Sigmoid colon (tissue), 7 donors: ENCODE data around the gene FANK1. TPM values are rescaled to one million over a fixed set of nuclear protein-coding genes. Genes with fewer than 3 reads are reported as not detected.

Experiments used
- DNase-seq: peaks from one replicate; pipeline ENCODE4 v3.0.0-alpha.2; 2019
- H3K27ac ChIP-seq, 4 donors: fragments of 200-600 bp; sonication (generic); one replicate each; pipeline ENCODE4 v1.5.1; 2016 to 2019; ENCODE audit warnings: mild to moderate bottlenecking in 1 of 4
- H3K27me3 ChIP-seq, 3 donors: fragments of 200-600 bp; sonication (generic); one replicate each; pipeline ENCODE4 v1.5.1; 2019; ENCODE audit warnings: mild to moderate bottlenecking in 1 of 3
- H3K36me3 ChIP-seq, 4 donors: fragments of 200-600 bp; sonication (generic); one replicate each; pipeline ENCODE4 v1.5.1; 2016 to 2019
- H3K4me1 ChIP-seq, 4 donors: fragments of 200-600 bp; sonication (generic); one replicate each; pipeline ENCODE4 v1.5.1; 2017 to 2019
- H3K4me3 ChIP-seq, 4 donors: fragments of 200-600 bp; sonication (generic); one replicate each; pipeline ENCODE4 v1.5.1; 2017 to 2019; ENCODE audit warnings: mild to moderate bottlenecking in 2 of 4, moderate library complexity in 1 of 4
- H3K9me3 ChIP-seq, 4 donors: fragments of 200-600 bp in 3 of 4; sonication (generic) in 3 of 4; one replicate each; pipeline versions ENCODE4 v1.5.1 to v1.6.1; 2013 to 2019
- CTCF ChIP-seq, 4 experiments: fragments of 450-650 bp in 3 of 4; fragments of 200-600 bp in 1 of 4; IDR thresholded peaks; one replicate each; pipeline ENCODE4 v1.5.1; 2016 to 2019; ENCODE audit warnings: antibody characterized with exemption in 4 of 4, mild to moderate bottlenecking in 3 of 4, moderate library complexity in 2 of 4
- EP300 ChIP-seq, 4 donors: sonication (generic); formaldehyde crosslinking; IDR thresholded peaks; one replicate each; pipeline ENCODE4 v1.6.1; 2017; ENCODE audit warnings: antibody characterized with exemption in 4 of 4
- POLR2A ChIP-seq, 2 donors: fragments of 450-650 bp; IDR thresholded peaks; one replicate each; pipeline ENCODE4 v1.6.1; 2016; ENCODE audit warnings: antibody characterized with exemption in 2 of 2, mild to moderate bottlenecking in 2 of 2, moderate library complexity in 2 of 2
- POLR2AphosphoS5 ChIP-seq, 4 donors: sonication (generic); formaldehyde crosslinking; IDR thresholded peaks; one replicate each; pipeline ENCODE4 v1.6.1; 2017; ENCODE audit warnings: antibody characterized with exemption in 4 of 4
- WGBS, 2 donors: extraction: QIAGEN DNeasy Blood & Tissue Kit; methylation state at CpG; one replicate each; pipeline ENCODE4 v1.1.7; 2013; 5-methylcytosine and 5-hydroxymethylcytosine counted together
- intact Hi-C: fragments of 100-400 bp; cut with DNase I; formaldehyde crosslinking; loops from one replicate; pipeline ENCODE4 v1.15.1; 2023
- polyA plus RNA-seq, 3 donors: library from polyadenylated mRNA; stranded (reverse); fragments of 200-250 nt; gene quantifications; one replicate each; pipeline ENCODE4 v1.2.3, GENCODE V29; 2013
- total RNA-seq, 4 donors: library from RNA; depleted of rRNA; stranded (reverse); fragments of >200 nt; gene quantifications; one replicate each; pipeline ENCODE4 v1.1.0, GENCODE V29; 2016
- donor health status: healthy with polysubstance abuse.
- donor health status: Bipolar disorder and iron deficiency.
- donor health status: healthy.

Gene FANK1
- total and polyA plus RNA-seq, 7 donors: 0.71 to 12.6 (median 3.5) TPM; not detected in 1

DNA sequence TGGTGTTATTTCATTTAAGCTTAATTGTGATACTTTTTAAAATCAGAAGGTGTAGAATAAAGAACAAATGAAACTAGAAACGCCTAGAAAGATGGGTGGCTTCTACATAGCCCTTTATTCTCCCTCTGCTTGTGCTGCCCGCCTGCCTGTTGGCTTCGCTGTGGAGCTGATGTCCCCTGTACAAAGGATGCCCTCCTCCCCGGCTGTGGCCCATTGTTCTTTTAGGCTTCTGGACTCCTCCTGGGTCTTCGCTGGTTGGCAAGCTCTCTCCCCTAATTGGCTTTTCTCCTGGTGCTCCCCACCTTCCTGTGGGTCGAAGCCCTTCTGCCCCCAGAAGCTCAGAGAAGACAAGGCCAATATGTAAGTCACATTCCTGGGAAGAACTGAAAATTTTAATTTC lies 98.2 kb downstream of the FANK1 start:
- H3K27me3 ChIP-seq: no peaks in the 10 kb centered on the region
- H3K9me3 ChIP-seq: no peaks in the 10 kb centered on the region
- no peak overlapping the region for H3K27ac ChIP-seq
- 92 to 94% methylated on average over 6 of the region's 6 CpGs for WGBS, 2 donors
- DNase-seq: no peak
- H3K4me1 ChIP-seq: no peaks in the 10 kb centered on the region
- H3K4me3 ChIP-seq: no peak overlapping the region
- TF ChIP-seq EP300 (IDR thresholded peaks at IDR 0.05): no peak
- no peak for TF ChIP-seq CTCF (IDR thresholded peaks at IDR 0.05)
- no peak for TF ChIP-seq POLR2A (IDR thresholded peaks at IDR 0.05)
- no peak for TF ChIP-seq POLR2AphosphoS5 (IDR thresholded peaks at IDR 0.05)
- intact Hi-C loops: no loop called here
- no peaks in the 10 kb centered on the region for H3K36me3 ChIP-seq

- H3K36me3 ChIP-seq: no peaks in the 10 kb centered on the region
- TF ChIP-seq EP300 (IDR thresholded peaks at IDR 0.05) (no peak), POLR2AphosphoS5 (IDR thresholded peaks at IDR 0.05) (no peak), CTCF (IDR thresholded peaks at IDR 0.05) (no peak), POLR2A (IDR thresholded peaks at IDR 0.05) (no peak)
- no peaks in the 10 kb centered on the region for H3K27me3 ChIP-seq
- H3K9me3 ChIP-seq: no peaks in the 10 kb centered on the region
- no peaks in the 10 kb centered on the region for H3K4me1 ChIP-seq
- no peak for DNase-seq
- H3K27ac ChIP-seq: no peak overlapping the region
- intact Hi-C loops: no loop called here
- H3K4me3 ChIP-seq: no peak overlapping the region
- WGBS, 2 donors: 90 to 95% methylated on average over 9 of the region's 9 CpGs
Observed at GRCh38 chr10:125995726-125996304, 99.5 kb downstream of the FANK1 start.

DNA sequence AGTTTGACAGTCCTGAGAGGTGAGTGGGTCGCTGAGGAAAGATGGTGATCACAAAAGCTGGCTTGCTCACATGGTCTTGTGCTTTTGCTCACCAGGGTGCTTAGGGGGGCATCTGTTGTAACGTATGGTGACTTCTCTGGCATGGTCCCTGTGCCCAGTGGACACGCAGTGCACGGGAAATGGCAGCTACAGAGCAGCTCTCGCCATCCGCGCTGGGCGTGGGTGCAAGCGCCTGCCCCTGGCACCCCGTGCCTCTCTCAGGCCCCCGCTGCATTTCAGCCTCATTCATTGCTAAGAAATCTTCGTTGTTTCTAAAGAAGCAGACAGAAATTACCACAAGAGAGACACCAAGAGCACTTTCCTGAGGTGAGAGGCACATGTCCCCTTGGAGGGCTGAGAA lies 101.2 kb downstream of the FANK1 start:
- Histone ChIP-seq H3K9me3 (no peaks in the 10 kb centered on the region), H3K4me3 (no peak overlapping the region), H3K36me3 (no peaks in the 10 kb centered on the region), H3K4me1 (no peaks in the 10 kb centered on the region), H3K27ac (no peak overlapping the region), H3K27me3 (no peaks in the 10 kb centered on the region)
- TF ChIP-seq POLR2AphosphoS5 (IDR thresholded peaks at IDR 0.05) (no peak), EP300 (IDR thresholded peaks at IDR 0.05) (no peak), POLR2A (IDR thresholded peaks at IDR 0.05) (no peak), CTCF (IDR thresholded peaks at IDR 0.05) (no peak)
- intact Hi-C loops: no loop called here
- 94 to 95% methylated on average over 12 of the region's 12 CpGs for WGBS, 2 donors
- no peak for DNase-seq

GRCh38 chr10:125999694-126000093 lies 103.3 kb downstream of the FANK1 start:
- Histone ChIP-seq H3K4me1 (no peaks in the 10 kb centered on the region), H3K4me3 (no peak overlapping the region), H3K27ac (no peak overlapping the region), H3K27me3 (no peaks in the 10 kb centered on the region), H3K9me3 (no peaks in the 10 kb centered on the region), H3K36me3 (no peaks in the 10 kb centered on the region)
- intact Hi-C loops: no loop called here
- 76 to 80% methylated on average over 3 of the region's 3 CpGs for WGBS, 2 donors
- DNase-seq: no peak
- TF ChIP-seq CTCF (IDR thresholded peaks at IDR 0.05) (no peak), POLR2A (IDR thresholded peaks at IDR 0.05) (no peak), POLR2AphosphoS5 (IDR thresholded peaks at IDR 0.05) (no peak), EP300 (IDR thresholded peaks at IDR 0.05) (no peak)

DNA sequence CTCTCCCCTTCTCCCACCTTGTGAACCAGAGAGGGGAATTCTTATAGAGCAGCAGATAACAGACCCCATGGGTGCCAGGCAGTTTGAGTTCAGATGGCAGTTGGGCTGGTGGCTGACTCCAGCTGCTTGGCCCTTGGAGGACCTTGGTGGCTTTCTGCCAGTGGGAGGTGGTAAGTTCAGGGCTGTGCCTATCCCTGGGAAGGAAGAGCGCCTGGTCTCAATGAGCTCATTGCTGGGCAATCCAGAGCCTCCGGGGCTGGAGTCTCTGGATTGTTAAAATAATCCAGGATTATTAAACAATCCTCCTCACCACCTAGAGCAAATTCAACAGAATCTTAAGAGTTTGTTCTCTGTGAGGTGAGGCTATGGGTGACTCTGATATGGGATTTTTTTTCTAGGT lies 105.2 kb downstream of the FANK1 start:
- DNase-seq: no peak
- intact Hi-C loops: no loop called here
- Histone ChIP-seq H3K27me3 (no peaks in the 10 kb centered on the region), H3K4me3 (no peak overlapping the region), H3K27ac (no peak overlapping the region), H3K36me3 (no peaks in the 10 kb centered on the region), H3K4me1 (no peaks in the 10 kb centered on the region), H3K9me3 (no peaks in the 10 kb centered on the region)
- no peak for TF ChIP-seq CTCF (IDR thresholded peaks at IDR 0.05)
- TF ChIP-seq POLR2A (IDR thresholded peaks at IDR 0.05): no peak
- TF ChIP-seq POLR2AphosphoS5 (IDR thresholded peaks at IDR 0.05): no peak
- no peak for TF ChIP-seq EP300 (IDR thresholded peaks at IDR 0.05)
- WGBS, 2 donors: 62 to 63% methylated on average over 2 of the region's 2 CpGs
